GM19240 (cell line): ENCODE data around the gene MACROH2A2.
"Not testable (repeated sequence)": the region's sequence is repeated elsewhere in the genome, so short reads cannot be mapped to it uniquely, and the experiment has no call there.

ENCODE experiments used
- DNase-seq: peaks from one replicate; pipeline ENCODE4 v3.0.0; 2011; ENCODE audit warnings: low spot score; ENCODE audit not compliant: insufficient read length

The MACROH2A2 gene

DNA sequence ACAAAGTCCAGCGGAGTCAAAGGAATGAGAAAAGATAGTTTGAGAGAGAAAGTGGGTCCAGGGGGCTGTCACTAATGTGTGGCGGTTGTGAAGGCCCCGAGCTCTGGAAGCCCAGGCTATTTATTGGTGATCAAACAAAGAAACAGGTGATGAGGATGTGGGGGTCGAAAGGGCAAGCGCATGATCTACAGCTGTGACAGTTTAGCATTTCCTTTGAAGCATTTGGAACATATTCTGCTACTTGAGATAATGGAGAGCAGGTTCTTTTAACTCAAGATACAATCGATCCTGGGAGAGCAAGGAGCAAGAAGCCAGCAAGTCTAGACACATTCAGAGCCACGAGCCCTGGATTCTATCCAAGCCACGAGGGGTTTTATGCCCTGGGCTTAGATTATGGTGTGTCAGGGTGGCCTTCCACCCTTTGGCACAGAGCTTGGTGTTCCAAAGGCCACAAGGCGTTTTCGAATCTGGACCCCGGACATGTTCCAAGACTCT lies 48.5 kb downstream of the MACROH2A2 start:
- DNase-seq = not testable (repeated sequence)

DNA sequence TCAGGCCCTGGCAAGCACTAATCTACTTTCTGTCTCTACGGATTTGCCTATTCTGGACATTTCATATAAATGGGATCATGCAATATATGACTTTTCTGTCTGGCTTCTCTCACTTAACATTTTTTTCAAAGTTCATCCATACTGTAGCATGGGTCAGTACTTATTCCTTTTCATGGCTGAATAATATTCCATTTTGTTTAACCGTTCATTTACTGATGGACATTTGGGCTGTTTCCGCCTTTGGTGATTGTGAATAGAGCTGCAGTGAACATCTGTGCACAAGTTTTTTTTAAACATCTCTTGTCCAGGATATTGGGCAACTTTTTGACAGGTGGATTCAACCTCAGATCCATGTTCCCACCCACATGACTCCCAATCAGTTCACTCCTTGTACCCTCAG lies 49.0 kb downstream of the MACROH2A2 start:
- no peak for DNase-seq

DNA sequence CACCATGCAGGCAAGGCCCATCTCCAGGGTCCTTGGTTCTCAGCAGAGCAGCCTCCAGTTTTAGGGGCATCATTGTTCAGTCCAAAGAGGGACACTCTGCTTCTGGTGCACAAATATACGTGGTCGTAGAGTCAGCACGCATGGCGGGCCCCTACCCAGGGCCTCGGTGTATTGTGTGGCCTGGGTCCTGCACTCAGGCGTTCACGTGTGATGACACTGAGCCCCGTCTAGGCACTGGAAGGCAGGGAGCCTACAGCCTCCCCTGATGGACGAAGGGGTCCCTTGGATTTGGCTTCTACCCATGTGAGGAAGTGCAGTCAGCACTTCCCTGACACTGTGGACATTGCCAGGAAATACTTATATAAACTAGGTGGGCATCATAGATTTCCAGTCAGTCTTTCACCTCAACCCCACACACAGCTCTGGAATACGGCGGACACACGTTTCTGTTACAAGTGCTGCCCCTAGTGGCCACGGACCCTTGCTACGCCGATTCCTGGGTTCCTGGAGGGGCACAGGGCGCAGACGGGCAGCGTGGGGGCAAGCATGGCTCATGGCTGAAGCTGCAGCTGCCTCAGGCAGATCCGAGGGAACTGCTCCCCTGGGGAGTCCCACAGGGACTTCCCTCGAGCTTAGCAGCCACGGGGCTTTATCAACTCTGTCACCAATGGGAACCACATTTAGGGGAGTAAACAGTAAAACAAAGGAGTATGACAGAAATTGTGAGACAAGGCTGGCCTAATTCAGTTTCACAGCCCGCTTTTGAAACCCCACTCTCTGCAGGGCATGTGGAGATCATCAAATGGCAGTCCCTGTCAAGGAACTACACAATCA lies 54.5 kb downstream of the MACROH2A2 start:
- DNase-seq = peak; percentile 20

DNA sequence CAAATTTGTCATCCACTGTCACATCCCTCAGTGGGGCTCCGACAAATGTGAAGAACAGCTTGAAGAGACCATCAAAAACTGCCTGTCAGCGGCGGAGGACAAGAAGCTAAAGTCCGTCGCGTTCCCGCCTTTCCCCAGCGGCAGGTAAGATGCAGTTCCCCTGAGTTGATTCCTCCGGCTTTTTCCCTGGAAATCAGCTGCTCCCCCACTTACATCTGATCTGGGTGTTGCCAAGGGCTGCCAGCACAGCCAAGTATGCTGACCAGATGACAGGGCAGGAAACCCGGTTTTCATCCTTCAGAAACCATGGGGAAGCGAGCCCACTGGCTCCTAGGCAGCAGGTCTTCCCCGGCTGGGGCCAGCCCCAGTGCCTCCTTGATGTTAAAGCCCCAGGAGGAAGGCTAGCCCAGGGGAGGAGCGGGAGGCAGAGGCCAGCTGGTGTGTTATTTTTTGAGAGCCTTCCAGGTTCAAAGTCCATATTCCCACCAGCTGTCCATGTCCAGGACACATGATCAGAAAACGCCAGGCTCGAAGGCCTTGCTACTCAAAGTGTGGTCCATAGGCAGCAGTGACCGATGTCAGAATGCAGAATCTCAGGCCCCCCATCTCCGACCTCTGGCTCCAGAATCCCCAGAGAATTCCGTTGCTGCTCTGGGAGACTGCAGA lies 56.6 kb downstream of the MACROH2A2 start:
- no peak for DNase-seq

DNA sequence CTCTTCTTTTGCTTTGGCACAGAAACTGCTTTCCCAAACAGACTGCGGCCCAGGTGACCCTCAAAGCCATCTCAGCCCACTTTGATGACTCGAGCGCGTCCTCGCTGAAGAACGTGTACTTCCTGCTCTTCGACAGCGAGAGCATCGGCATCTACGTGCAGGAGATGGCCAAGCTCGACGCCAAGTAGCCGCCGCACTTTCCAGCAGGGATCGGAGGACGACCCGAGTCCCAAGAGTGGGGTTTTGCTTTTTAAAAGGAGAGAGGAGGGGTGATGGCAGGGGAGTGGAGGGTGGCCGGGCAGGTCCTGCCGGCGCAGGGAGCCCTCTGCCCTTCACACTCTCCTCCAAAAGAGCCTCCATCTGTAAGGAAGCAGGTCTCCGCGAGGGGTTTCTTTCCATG lies 58.9 kb downstream of the MACROH2A2 start:
- no peak for DNase-seq

DNA sequence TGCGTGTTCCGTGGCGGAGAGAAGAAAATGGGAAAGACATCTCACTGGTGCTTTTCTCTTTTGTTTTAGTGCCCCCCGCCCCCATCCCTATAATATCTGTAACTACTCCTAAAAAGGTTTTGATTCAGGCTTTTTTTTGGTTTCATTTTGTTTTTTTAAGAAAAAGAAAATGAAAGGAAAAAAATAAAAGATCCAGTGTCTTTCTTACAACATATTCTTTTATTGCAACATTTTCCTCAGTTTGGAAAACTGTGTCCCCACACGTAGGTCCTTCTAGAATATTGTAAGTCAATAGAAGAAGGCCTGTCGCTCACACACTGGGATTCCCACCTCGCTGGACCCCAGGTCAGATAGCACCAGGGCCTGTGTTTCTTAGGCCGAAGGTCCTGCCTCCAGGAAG lies 59.4 kb downstream of the MACROH2A2 start:
- DNase-seq = no peak

DNA sequence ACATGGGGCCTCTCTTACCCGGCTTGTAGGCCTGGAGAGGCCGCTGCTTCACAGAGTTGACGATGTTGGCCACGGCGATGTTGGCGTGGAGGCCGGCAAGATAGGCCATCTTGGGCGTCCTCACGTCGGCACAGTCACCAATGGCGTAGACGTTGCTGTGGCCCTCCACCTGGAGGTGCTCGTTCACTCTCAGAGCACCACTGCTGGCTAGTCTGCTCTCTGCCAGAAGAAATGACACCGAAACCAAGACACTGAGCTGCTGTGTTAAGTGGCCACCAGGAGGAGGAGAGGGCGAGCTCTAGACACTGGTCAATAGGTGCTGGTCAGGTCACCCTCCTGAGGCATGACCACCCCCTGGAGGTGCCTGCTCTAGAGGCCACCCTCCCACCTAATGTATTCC lies 62.3 kb downstream of the MACROH2A2 start:
- DNase-seq = no peak

DNA sequence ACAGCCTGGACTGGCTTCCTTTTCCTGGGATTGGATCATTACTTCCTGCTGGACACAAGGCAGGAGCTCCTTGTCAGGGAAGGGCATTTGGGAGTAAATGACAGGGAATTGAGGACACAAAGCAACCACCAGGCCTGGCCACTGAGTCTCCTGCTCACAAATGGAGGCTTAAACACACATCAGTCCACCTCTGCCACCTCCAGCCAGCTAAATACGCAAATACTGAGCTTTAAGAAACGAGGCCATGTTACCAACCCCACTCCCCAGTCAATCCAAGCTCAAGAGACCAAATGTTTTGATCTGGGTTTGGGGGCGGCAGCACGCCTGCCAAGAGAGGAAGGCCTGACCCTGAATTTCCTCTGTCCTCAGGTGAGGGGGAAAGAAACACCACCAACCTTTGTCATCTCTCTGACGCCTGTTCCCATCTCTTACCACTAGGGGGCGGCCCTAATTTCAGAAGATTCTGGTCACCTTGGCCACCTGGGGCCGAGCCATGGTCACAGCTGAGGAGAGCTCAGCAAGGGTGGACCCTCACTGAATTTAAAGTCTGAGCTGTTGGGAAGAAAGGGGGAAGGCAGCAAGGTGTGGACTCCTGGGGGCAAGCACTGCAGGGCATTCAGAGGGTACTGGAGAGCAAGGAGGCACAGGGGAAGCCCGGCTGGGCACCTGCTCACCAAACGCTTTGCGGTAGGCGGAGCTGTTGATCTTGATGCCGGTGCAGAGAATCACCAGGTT lies 63.5 kb downstream of the MACROH2A2 start:
- peak; percentile 53 for DNase-seq

DNA sequence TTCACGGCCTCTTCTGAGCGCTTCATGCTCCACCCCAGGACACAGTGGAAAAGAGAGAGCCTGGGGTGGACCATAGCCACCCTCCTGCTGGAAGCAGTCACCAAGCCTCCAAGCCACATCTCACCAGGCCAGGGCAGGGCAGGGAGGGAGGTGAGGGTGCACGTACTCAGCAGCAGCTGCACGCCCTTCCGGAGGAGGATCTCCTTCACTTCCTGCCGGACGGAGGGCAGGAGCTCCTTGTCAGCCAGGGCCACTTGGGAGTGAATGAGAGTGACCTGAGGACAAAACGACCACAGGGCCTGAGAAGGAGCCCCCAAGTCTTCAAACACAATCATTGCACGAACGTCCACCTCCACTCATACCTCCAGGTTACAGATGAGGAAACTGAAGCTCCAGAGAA lies 65.0 kb downstream of the MACROH2A2 start:
- DNase-seq = no peak

DNA sequence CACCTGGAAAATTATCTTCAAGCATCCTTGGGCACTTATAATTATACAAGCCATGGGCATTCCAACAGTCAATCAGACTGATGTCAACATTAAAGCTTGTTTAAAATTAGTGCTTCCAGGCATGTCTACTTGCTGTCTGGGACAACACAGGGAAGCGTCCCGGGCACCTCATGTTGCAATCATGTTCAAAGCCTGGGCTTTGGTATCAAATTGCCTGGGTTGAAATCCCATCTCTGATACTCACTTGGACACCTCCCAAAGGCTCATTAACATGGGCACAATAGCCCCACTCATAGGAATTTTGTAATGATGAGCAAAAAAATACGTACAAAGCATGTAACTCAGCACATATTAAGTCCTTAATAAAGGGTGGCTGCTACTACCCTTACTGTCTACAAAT lies 65.5 kb downstream of the MACROH2A2 start:
- no peak for DNase-seq

DNA sequence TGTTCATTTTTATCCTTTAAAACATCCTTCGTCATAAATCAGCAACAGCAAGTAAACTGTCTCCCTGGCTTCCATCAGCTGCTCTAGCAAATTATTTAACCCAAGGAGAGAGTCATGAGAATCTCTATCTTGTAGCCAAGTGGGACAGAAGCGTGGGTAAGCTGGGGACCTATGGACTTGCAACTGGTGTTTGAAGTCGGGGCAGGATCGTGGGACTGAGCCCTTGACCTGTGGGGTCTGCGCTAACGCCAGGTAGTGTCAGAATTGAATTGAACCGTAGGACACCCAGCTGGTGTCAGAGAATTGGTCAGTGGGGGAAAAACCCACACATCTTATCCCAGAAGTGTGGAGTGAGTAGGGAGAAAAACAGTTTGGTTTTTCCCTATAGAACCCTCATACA lies 66.6 kb downstream of the MACROH2A2 start:
- no peak for DNase-seq

DNA sequence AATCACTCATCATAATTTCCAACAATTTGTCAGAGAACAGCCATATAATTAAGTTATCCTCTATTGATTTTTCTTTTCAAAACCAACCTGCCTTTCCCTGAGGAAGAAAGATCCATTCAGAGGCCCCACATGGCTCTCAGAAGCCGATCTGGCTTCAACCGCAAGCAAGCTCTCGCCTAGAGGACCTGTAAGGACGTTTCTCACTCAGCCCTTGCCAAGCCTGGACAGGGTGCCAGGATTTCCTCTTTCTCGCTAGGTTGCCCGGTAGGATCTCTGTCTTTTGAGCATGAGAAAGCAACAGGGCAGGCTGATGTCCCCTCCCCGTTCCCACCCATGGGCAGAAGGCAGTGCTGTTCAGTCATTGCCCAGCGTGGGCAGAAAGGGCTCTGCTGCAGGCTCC lies 67.0 kb downstream of the MACROH2A2 start:
- no peak for DNase-seq

DNA sequence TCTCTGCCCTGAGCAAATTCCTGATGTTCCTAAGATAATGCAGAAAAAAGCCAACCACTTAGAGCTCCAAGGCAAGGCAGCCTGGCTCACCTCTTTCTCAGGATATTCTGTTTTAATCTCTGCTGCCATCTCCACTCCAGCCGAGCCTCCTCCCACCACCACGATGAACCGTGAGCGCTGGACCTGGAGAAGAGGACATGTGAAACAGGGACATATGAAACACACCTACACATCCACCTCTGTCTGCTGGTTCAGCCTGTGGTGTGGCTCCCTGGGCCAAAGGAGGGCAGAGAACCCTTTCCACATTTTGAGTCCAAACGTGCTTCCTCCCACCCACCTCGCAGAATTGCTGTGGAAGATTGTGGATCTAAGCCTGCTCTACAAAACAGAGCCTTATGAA lies 67.8 kb downstream of the MACROH2A2 start:
- DNase-seq = no peak

DNA sequence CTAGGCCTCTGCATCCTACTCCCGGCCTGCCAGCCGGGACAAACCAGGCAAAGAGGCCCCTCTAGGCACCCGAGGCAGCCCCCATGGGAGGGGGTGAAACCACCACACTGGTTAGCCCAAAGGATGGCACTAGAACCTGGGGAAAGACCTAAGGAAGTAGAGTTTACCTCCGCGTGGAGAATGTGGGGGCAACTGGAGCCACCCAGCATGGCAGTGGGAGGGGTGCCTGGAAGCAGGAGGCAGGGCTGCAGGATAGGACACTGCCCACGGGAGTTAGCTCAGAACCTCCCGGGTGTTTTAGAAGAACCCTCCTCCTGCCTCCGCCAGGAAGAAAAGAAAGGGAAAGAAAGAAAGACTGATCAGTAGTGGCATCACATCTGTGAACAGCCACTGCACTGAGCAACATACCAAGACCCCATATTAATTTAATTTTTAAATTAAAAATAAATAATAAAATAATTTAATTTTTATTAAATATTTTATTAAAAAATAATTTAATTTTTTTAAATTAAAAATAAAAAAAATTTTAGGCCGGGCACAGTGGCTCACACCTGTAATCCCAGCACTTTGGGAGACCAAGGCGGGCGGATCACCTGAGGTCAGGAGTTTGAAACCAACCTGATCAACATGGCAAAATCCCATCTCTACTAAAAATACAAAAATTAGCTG lies 68.8 kb downstream of the MACROH2A2 start:
- DNase-seq = no peak

DNA sequence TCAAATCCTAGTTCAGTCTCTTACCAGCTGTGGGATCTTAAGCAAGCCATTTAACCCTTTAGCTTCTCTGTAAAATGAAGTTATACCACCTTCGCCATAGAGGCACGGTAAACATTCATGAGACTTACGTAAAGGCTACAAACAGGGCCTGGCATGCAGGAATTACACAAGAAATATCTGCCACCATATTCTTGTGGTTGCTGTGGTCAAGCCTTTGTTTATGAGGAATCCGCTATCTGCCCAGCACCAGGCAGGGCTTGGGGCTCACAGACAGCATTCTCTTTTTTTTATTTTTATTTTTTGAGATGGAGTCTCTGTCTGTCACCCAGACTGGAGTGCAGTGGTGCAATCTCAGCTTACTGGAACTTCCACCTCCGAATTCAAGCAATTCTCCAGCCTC lies 70.1 kb downstream of the MACROH2A2 start:
- DNase-seq = no peak

DNA sequence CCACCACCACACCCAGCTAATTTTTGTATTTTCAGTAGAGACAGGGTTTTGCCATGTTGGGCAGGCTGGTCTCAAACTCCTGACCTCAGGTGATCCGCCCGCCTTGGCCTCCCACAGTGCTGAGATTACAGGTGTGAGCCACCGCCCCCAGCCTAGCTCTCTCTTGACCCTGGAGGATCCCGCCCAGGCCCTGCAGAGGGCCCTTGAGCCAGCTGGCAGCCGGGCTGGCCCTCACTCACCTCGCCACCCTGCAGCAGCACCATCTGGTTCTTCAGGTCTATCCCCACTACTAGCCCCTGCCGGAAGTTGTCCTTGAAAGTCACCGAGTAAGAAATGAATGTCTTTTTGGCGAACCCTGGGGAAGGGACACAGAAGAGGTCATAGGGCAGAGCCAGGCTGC lies 70.5 kb downstream of the MACROH2A2 start:
- not testable (repeated sequence) for DNase-seq

DNA sequence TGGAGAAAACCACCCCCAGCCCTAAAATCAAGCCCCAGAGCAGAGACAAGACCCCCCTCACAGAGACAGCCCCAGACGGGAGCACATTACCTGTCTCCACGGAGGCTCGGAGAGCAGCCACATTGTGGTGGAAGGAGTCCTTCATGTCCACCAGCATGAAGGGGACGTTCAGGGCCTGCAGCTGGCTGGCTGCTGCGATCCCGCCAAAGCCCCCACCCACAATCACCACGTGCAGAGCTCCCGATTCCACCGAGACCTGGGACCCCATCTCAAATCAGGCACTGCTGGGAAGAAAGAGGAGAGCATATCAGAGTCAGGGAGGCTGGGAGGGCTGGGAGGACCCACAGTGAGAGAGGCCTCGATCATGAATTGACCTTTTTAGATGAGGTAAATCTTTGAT lies 71.2 kb downstream of the MACROH2A2 start:
- DNase-seq = no peak

DNA sequence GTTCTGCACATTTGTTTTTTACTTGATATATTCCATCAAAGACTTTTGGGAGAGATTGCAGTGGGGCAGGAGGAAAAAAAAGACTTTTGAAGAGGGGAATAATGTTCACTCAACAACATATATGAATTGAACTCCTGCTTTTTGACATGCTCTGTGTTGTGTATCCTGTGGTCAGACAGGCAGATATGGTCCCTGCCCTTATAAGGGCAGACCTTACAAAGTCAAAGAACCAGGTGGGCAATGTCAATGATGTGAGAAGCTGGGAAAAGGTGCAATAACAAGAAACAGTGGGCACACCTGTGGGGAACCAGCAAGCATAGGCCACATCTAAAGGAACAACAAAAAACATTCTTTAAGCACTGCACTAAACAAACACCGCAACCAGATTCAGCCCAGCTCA lies 71.8 kb downstream of the MACROH2A2 start:
- no peak for DNase-seq

DNA sequence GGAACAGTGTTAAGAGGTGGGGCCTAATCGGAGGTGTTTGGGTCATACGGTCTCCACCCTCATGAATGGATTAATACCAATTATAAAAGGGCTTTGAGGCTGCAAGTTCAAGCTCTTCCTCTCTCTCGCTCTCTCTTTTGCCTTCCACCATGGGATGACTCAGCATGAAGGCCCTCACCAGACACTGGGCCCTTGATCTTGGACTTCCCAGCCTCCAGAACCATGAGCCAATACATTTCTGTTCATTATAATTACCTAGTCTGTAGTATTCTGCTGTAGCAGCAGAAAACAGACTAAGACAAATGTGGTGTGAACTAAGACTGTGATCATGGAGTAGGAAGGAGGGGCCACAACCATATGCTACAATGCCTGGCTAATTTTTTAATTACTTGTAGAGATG lies 72.3 kb downstream of the MACROH2A2 start:
- DNase-seq = no peak

DNA sequence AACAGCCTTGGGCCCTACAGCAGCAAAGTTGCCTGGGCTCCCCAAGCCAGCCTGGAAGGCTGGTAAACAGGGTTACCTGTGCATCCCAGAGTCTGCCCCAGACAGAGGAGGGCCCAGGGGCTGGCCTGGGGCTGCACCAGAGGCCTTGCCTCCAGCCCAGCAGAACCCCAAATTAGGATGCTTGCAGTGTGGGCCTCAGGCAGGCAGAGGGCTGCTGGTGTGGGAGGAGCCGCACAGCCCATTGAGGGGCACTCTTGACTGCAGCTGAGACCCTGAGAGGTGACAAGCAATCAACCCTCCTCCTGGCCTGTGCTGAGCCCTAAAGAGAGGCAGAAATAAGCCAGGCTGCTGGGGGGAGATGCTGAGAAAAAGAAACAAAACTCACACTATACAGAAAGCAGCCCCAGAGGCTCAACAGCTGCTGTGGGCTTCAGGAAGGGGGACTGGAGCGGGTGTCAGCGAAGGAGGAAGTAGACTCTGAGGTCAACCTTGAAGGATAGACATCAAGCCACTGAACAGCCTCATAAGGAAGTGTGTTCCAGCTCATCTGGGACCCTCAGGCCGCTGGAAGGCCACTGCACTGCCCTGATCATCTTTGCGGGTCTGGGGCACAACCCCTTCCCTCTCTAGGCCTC lies 73.4 kb downstream of the MACROH2A2 start:
- no peak for DNase-seq
